Fibroblast of the aortic adventitia (primary cell): ENCODE measurements around the gene CDH11. TPM values are rescaled to one million over a fixed set of nuclear protein-coding genes. Genes with fewer than 3 reads are reported as not detected.

ENCODE experiments used
- DNase-seq: peaks from one replicate; pipeline ENCODE4 v3.0.0-alpha.2; 2010; ENCODE audit warnings: low read depth
- H3K4me3 ChIP-seq: 2 replicates; pipeline ENCODE4 v1.5.1; 2011; ENCODE audit warnings: low read depth, mild to moderate bottlenecking, control low read depth, low read length, moderate library complexity
- total RNA-seq: library from RNA; depleted of rRNA; stranded (reverse); fragments of >200 nt; gene quantifications from 2 replicates; pipeline ENCODE4 v1.2.3, GENCODE V29; 2012; ENCODE audit warnings: low replicate concordance
- TF ChIP-seq, protein P1 (sequence below): IDR thresholded peaks from 2 replicates; pipeline ENCODE4 v1.5.1; 2011; ENCODE audit warnings: mild to moderate bottlenecking, low read length, control low read depth, inconsistent platforms; ENCODE audit not compliant: insufficient read depth

CDH11 gene
- total RNA-seq, 1 donor: 397 TPM

DNA sequence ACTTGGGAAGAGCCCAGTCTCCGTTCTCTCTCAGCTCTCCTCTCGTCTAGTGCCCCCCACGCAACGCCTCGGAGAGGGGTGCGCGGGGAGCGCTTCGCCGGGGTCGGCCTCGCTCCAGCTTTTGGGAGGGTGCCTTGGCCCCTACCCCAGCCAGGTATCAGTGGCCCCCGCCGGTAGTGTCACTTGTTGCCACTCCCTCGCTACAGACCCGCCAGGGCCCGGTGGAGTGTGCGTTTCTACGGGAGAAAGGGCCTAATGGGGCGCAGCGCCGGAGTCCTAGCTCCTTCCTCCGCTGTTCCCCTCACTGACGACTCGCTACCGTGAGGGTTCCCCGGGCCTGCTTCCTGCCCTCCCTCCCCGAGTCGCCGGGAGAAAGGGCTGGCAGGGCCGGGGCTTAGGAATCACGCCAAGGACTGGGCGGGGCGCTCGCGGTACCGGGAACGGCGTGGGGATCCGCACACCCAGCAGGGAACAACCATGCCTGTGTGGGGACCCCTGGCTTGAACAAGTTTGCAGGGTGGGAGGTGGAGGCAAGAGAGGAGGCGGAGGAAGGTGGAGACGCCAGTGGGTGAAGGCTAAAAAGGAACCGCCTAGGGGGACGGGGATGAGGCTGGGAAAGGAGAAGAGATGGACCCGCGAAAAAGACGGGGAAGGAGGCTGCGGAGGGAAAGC lies 997 bp upstream of the CDH11 start:
- H3K4me3 ChIP-seq: peak overlapping the region; percentile 71
- TF ChIP-seq, protein P1, sequence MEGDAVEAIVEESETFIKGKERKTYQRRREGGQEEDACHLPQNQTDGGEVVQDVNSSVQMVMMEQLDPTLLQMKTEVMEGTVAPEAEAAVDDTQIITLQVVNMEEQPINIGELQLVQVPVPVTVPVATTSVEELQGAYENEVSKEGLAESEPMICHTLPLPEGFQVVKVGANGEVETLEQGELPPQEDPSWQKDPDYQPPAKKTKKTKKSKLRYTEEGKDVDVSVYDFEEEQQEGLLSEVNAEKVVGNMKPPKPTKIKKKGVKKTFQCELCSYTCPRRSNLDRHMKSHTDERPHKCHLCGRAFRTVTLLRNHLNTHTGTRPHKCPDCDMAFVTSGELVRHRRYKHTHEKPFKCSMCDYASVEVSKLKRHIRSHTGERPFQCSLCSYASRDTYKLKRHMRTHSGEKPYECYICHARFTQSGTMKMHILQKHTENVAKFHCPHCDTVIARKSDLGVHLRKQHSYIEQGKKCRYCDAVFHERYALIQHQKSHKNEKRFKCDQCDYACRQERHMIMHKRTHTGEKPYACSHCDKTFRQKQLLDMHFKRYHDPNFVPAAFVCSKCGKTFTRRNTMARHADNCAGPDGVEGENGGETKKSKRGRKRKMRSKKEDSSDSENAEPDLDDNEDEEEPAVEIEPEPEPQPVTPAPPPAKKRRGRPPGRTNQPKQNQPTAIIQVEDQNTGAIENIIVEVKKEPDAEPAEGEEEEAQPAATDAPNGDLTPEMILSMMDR: no peak
- DNase-seq: peak; percentile 74

DNA sequence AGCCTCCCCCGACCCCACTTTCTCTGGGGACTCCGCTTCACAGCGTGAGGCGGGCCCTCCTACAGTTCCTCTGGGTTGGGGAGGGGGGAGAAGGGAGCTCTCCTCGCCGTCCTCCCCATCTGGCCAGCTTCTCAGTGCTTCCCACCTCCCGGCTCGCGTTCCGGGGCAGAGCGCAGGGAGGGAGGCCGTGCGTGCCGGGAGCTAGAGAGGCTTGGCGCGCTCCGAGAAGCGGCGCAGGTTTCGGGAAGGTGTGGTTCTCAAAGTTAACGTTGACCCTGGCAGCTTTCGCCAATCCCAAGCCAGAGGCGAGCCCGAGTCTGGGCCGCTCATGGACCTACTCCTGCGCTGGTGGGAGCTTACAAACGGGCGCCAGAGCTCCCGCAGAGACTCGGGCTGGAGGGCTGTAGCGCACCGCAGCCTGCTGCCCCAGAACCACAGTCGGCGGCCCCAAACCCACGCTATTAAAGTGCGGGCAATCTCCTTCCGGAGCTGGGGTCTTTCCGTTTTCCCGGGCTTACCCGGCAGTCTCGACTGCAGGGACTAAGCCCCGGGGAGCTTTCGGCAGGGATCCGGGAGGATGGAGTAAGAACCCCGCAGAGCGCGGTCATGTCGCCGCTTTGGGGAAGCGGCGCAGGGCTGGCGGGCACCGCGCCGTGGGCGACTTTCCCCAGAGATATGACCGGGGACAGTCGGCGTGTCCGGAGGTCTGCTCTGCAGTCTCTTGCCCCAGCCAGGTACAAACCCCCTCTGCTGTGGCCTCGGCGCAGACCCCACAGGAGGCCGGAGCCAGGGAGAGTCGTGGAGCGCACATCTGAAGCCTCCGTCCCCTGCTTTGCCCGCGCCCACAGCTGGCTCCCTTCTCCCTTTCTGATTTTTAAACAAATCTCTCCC lies 787 bp downstream of the CDH11 start:
- DNase-seq: peak; percentile 35
- H3K4me3 ChIP-seq: peak overlapping the region; percentile 94

DNA sequence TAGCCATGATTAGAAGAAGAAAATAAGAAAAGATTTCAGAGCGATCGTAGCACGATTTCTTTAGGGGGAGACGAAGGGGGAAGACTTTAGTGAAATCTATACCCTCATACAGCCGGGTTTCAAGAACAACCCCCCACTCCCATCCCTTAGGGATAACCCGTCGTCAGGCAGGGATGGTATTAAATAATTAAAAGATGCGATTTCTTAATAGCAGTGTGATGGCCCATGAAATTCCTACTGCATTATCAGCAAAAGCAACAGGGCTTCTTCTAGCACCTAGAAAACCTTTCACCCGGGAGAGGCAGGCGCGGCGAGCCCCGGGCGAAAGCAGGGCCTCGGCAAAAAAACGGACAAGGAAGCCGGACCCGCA lies 1.4 kb downstream of the CDH11 start:
- TF ChIP-seq, protein P1: no peak
- peak overlapping the region; percentile 94 for H3K4me3 ChIP-seq
- no peak for DNase-seq

More for the DNA sequence above, 787 bp downstream of the CDH11 start:
- TF ChIP-seq, protein P1: no peak

DNA sequence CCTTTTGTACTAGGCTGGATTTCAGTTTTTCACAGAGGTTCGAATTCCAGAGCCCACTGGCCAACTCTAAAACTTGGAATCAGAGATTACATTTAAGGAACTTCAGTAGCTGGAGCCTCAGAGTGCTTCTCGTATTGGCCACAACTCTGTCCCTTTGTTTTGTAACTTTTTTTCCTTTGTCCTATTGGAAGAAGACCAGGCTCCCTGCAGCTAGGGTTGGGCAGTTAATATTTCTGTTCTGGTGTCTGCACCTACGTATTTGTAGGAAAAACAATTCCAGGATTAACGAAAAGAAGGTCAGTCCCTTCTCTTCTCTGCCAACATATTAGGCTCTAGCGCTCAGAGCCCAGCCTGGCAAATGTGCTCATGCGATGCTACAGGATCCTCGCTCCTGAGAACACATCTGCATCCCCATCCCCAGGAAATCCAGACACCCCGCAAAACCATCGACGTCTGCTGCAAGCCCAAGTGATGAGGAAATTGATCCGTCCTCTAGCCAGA lies 1.9 kb downstream of the CDH11 start:
- H3K4me3 ChIP-seq: peak overlapping the region; percentile 94
- TF ChIP-seq, protein P1: no peak
- peak; percentile 92 for DNase-seq

DNA sequence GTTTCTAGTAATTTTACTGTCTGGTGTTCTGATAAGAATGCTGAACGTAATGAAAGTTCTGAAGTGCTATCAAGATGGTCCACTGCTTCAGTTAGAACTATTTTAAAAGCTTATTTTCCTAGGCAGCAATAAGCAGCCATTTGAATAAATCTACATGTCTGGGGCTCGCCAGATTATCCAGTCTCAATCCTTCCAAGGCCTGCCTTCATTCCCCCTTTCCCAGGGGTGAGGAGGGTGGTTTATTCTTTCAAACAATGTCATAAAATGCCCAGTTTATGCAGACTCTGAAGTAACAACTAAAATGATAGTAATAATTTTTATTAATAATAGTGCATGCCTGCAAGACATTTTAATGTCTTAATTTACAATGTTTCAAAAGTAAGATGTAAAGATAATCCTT lies 2.4 kb downstream of the CDH11 start:
- H3K4me3 ChIP-seq: peak overlapping the region; percentile 94
- TF ChIP-seq, protein P1: no peak
- DNase-seq: peak; percentile 21

DNA sequence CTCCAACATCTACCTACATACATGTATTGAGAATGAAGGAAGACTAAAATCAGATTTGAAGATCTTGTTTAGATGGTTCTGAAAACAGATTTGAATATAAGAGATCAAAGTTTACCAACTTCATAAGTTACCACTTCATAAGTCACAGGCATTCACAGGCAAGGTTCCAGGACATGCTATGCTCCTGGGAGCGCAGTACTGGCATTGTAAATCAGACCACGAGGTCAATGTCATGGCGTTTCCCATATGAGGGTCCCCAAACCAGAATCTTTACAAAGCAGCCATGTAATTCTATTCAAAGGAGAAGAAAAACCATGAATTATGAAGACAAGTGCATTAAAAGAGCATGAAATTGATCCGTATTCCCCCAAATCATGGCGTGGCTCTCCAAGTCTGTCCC lies 3.0 kb downstream of the CDH11 start:
- TF ChIP-seq, protein P1: no peak
- peak overlapping the region; percentile 94 for H3K4me3 ChIP-seq
- DNase-seq: no peak
